ENCODE measurements around the gene CRISP3. TPM values are rescaled to one million over a fixed set of nuclear protein-coding genes. Genes with fewer than 3 reads are reported as not detected.

CRISP3 gene
- total RNA-seq, 4 donors from 2014 or later = 5.1 to 22.7 (median 12.0) TPM

DNA sequence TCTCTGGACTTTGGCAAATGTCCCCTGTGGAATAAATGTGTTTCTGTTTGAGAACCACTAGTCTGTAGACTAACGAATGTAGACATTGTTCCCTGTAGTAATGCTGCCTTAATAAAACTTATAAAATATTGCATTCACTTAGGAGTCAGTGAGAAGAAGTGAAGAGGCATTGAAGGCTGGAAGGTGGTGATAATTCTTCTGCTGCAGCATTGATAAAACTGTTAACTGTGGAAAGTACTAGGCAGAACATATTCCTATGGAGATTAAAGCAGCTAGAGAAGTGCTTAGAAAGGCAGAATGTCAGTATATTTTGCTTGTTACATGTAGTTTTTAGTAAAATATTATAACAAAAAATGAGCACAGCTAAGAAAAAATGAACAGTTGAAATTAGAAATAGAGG lies 38.1 kb upstream of the CRISP3 start:
- DNase-seq (ENCODE audit: low spot score in 2 of 2) = no peak
- WGBS = 68% methylated on average over 1 of the region's 1 CpG
- Histone ChIP-seq H3K27me3 (no peaks in the 10 kb centered on the region), H3K9me3 (no peaks in the 10 kb centered on the region), H3K4me3 (no peak overlapping the region), H3K27ac (no peak overlapping the region), H3K36me3 (no peaks in the 10 kb centered on the region), H3K4me1 (no peaks in the 10 kb centered on the region)
- no peak for TF ChIP-seq POLR2AphosphoS5 (IDR thresholded peaks at IDR 0.05)
- TF ChIP-seq POLR2A (IDR thresholded peaks at IDR 0.05) = no peak
- no peak for TF ChIP-seq EP300 (IDR thresholded peaks at IDR 0.05)

- TF ChIP-seq EP300 (IDR thresholded peaks at IDR 0.05) = no peak
- no peak for TF ChIP-seq POLR2AphosphoS5 (IDR thresholded peaks at IDR 0.05)
- TF ChIP-seq, protein P1, sequence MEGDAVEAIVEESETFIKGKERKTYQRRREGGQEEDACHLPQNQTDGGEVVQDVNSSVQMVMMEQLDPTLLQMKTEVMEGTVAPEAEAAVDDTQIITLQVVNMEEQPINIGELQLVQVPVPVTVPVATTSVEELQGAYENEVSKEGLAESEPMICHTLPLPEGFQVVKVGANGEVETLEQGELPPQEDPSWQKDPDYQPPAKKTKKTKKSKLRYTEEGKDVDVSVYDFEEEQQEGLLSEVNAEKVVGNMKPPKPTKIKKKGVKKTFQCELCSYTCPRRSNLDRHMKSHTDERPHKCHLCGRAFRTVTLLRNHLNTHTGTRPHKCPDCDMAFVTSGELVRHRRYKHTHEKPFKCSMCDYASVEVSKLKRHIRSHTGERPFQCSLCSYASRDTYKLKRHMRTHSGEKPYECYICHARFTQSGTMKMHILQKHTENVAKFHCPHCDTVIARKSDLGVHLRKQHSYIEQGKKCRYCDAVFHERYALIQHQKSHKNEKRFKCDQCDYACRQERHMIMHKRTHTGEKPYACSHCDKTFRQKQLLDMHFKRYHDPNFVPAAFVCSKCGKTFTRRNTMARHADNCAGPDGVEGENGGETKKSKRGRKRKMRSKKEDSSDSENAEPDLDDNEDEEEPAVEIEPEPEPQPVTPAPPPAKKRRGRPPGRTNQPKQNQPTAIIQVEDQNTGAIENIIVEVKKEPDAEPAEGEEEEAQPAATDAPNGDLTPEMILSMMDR (IDR thresholded peaks at IDR 0.05) = no peak
- no peak for TF ChIP-seq POLR2A (IDR thresholded peaks at IDR 0.05)
- 29% methylated on average over 1 of the region's 1 CpG for WGBS
- H3K4me1 ChIP-seq = no peaks in the 10 kb centered on the region
Measured at GRCh38 chr6:49776444-49776843, 32.3 kb upstream of the CRISP3 start.

DNA sequence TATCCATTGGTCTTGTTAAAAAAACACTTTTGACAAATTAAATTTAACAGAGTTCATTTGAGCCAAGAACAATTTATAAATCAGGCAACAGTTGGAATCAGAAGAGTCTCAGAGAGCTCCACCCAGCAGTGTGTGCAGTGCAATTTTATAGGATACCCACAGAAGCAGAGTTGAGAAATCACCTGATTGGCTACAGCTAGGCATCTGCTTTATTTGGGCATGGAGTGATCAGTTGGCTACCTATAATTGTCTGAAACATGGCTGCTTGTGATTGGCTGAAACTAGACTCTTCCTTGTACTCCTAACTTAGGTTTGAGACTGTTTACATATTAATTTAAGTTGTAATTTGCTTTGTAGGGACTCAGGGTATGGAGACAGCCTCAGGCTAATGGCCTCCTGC lies 30.9 kb upstream of the CRISP3 start:
- Histone ChIP-seq H3K4me3 (no peak overlapping the region), H3K36me3 (no peaks in the 10 kb centered on the region), H3K4me1 (no peaks in the 10 kb centered on the region), H3K9me3 (no peaks in the 10 kb centered on the region), H3K27me3 (no peaks in the 10 kb centered on the region), H3K27ac (no peak overlapping the region)
- DNase-seq (ENCODE audit: low spot score in 2 of 2) = no peak
- TF ChIP-seq, protein P1 (IDR thresholded peaks at IDR 0.05) = no peak
- TF ChIP-seq POLR2A (IDR thresholded peaks at IDR 0.05) = no peak

More at GRCh38 chr6:49776444-49776843, 32.3 kb upstream of the CRISP3 start:
- Histone ChIP-seq H3K4me3 (no peak overlapping the region), H3K36me3 (no peaks in the 10 kb centered on the region), H3K27ac (no peak overlapping the region), H3K27me3 (no peaks in the 10 kb centered on the region), H3K9me3 (no peaks in the 10 kb centered on the region)
- DNase-seq (ENCODE audit: low spot score in 2 of 2) = no peak

DNA sequence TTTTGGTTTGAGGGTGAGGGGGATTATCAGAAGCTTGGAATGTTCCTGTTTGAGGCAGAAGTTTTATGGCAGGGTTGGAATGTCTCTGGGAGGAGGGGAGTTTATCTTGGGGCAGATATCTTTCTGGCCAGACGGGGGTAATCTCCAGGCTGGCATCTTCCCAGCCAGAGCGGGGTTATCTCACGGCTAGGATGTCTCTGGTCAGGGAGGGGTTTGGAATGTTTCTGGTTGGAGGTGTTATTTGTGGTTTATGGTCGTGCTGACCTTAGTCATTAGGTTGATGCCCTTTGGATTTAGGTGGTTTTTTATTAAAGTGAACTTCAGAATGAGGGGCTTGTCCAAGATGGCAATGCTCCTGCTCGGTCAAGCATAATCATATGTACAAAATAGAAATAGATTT lies 28.1 kb upstream of the CRISP3 start:
- TF ChIP-seq, protein P1 (IDR thresholded peaks at IDR 0.05) = no peak
- TF ChIP-seq POLR2AphosphoS5 (IDR thresholded peaks at IDR 0.05) (no peak), EP300 (IDR thresholded peaks at IDR 0.05) (no peak), POLR2A (IDR thresholded peaks at IDR 0.05) (no peak)
- no peak overlapping the region for H3K27ac ChIP-seq
- WGBS = 67% methylated on average over 5 of the region's 5 CpGs
- H3K36me3 ChIP-seq = no peaks in the 10 kb centered on the region
- no peaks in the 10 kb centered on the region for H3K4me1 ChIP-seq
- no peaks in the 10 kb centered on the region for H3K27me3 ChIP-seq
- no peak for DNase-seq (ENCODE audit: low spot score in 2 of 2)
- no peaks in the 10 kb centered on the region for H3K9me3 ChIP-seq
- no peak overlapping the region for H3K4me3 ChIP-seq

- Histone ChIP-seq H3K4me1 (no peaks in the 10 kb centered on the region), H3K4me3 (no peak overlapping the region), H3K27me3 (no peaks in the 10 kb centered on the region), H3K36me3 (no peaks in the 10 kb centered on the region), H3K9me3 (no peaks in the 10 kb centered on the region), H3K27ac (no peak overlapping the region)
- WGBS = 80% methylated on average over 2 of the region's 2 CpGs
- DNase-seq (ENCODE audit: low spot score in 2 of 2) = no peak
- TF ChIP-seq POLR2AphosphoS5 (IDR thresholded peaks at IDR 0.05) (no peak), POLR2A (IDR thresholded peaks at IDR 0.05) (no peak), EP300 (IDR thresholded peaks at IDR 0.05) (no peak)
- TF ChIP-seq, protein P1 (IDR thresholded peaks at IDR 0.05) = no peak
Measured at GRCh38 chr6:49766762-49767161, 22.6 kb upstream of the CRISP3 start.

DNA sequence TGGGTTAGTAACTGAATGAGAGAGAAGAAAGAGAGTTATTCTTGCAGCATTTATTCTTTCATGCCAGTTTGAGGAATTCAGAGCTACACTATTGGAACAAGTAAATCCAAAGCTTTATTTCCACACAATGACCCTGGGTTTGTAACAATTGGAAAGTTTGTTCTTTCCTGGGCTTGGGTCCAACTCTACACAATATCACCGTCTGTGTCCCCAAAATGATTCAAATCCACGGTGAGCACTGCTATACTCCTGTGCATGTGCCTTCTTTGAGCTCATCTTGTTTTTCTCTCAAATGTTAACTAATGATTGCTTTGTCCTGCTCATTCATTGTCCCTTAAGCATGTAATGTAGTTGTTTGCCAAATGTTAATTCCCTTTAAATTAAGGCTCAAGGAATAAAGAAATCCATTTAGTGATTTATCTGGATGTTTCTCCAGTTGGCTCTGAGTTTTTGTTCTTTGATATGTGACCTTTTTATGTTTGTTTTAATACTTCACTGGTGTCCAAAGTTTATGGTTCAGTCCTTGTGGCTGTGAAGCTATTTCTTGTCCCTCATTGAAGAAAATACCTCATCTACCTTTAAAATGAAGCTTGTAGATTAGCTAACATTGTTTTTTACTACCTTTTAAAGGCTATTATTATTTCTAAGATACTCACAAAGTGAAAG lies 20.5 kb upstream of the CRISP3 start:
- no peak overlapping the region for H3K27ac ChIP-seq
- TF ChIP-seq POLR2A (IDR thresholded peaks at IDR 0.05) = no peak
- H3K4me3 ChIP-seq = no peak overlapping the region
- no peak for DNase-seq (ENCODE audit: low spot score in 2 of 2)
- 56% methylated on average over 2 of the region's 2 CpGs for WGBS
- H3K9me3 ChIP-seq = no peaks in the 10 kb centered on the region
- H3K27me3 ChIP-seq = no peaks in the 10 kb centered on the region
- no peaks in the 10 kb centered on the region for H3K36me3 ChIP-seq
- no peaks in the 10 kb centered on the region for H3K4me1 ChIP-seq
